NCI-H1417 (cell line): ENCODE measurements around the gene ALDH3B2.
A peak's percentile ranks its signal among the peaks of the same experiment; 100 is the strongest.
"Not testable (repeated sequence)": the region's sequence is repeated elsewhere in the genome, so short reads cannot be mapped to it uniquely, and the experiment has no call there.

Experiments used
- DNase-seq, 3 experiments: peaks; one replicate each; lab custom pipeline; 2025; lab: John Stamatoyannopoulos, UW

Gene ALDH3B2

DNA sequence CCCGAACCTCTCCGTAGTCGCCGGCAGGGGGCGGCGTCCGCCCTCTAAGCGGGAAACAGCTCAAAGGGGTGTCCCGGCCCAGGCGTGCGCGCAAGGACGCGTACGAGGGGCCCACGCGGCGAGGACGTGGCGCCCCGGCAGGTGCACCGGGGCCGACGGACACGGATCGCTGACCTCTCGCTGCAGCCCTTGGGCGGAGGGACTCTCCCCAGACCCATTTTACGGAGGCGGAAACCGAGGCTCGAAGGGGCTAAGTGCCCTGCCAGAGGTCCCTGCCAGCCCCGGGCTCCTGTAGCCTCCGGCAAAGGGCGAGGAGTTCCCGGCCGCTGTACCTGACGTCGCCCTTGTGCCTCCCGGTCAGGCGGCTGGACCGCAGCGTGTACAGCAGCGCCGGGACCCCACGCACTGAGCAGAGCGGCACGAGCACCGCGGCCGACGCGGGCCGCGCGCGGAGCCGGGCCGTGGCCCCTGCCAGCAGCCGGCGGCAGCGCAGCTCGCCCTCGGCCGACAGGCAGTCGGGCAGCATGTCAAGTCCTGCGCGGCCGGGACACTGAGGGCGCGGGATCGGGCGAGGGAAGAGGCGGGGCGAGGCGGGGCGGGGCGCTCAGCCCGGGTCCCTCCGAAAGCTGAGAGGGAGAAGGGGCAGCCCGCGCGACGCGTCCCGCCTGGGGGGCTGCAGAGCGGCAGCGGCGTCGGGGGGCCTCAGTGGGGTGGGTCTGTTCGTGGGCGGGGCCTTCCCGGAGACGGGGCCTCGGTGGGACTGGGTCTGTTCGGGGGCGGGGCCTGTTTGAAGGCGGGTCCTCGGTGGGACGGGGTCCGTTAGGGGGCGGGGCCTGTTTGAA, 44.8 kb downstream of the ALDH3B2 start, which contains the start of gene NUDT8:
Gene NUDT8 (minus strand): TSS at position 552 of the 842 bp plus-strand sequence. CDS start 26 bp downstream, at position 526.
- peak; percentile 57 to 81 (median 67) for DNase-seq

DNA sequence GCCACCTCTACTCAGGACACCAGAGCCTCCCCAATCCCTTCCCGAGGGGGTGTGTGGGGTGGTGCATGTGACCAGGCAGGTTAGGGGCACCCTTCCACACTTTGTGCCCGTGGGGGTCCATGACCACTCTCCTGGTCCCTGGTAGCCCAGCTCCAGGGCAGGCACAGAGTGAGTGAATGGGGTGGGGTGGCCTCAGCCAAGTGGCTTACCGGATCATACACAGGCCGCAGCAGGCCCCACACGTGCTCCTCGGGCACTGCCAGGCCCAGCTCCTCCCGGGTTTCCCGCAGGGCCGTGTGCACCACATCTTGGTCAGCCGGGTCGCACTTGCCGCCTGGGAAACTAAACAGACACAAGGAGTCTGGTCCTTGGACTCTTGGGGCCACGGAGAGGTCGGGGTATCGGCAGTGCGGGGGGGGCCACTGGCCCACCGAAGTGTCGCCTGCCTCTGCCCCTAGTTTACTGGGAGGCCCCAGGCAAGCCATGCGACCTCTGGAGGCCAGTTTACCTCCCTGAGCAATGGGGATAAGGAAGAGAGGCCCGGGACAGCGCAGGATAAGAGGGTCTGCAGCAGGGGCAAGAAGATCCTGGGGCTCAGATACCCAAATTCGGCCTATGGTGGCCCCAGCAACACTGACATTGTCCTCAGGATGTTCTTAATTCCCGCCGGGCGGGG, 45.6 kb downstream of the ALDH3B2 start:
- DNase-seq: no peak

DNA sequence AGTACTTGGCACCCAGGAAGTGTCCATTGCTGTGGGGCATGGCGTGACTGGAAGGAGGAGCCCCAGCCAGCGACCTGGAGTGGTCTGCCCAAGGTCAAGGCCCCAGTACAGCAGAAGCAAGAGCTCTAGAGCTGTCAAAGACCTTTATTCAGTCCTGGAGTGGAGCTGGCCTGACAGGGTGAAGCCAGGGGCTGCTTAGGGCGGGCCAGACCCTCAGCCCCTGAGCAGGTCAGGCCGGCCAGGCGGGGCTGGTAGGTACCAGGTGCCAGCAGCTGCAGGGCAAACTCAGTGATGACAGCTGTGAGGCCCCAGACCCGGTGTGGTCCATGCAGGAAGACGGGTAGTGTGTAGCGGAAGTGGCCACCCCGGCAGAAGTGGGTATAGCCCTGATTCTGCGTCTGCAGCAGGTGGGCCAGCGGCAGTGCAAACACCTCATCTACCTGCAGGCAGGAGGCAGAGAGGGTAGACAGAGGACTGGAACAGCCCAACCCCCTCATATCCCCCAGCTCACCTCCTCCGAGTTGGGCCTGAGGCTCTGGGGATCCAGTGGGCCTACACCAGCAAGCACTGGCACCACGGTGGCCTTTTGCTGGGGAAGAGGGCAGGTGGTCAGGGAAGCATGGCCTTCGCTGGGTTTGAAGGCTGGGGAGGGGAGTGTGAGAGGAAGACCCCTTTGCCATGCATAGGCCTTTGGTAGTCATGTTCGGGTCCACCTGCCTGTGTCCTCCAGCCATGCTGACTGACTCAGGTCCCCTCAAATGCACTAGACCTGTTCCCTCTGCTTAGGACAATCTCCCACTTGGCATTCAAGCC, 46.4 kb downstream of the ALDH3B2 start:
- DNase-seq: peak in 1 of 3 experiments; percentile 32

DNA sequence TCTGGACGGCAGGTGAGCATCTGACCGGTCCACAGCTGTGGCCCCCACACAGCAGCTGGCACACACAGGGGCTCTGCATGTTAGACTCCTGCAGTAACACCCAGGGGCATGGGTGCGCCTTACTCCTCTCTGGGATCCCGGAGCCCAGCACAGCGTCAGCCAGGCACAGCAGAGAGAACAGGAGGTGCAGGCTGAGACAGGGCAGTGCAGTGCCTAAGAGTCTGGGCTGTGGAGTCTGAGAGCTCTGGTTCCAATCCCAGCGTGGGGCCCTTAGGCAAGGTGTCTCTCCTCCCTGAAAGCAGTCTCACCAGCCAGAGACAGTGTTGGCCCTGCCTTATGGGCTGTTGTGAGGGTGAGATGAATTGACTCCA, 47.0 kb downstream of the ALDH3B2 start:
- DNase-seq: no peak

DNA sequence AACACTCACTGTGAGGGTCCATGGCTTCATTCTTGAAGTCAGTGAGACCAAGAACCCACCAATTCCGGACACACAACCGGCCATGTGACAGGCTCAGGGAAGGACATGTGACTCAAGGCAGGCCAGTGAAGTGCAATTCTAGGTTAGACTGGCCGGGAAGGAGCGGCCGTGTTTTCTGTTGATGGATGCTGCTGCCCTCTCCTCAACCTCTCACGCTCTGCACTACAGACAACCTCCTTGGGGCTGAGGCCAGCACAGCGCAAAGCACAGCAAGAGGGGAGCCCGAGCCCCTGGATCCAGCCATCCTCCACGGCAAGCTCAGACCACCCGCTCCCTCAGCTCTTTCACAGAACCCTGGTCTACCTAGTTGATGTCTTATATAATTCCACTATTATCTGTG, 47.5 kb downstream of the ALDH3B2 start:
- DNase-seq: no peak

DNA sequence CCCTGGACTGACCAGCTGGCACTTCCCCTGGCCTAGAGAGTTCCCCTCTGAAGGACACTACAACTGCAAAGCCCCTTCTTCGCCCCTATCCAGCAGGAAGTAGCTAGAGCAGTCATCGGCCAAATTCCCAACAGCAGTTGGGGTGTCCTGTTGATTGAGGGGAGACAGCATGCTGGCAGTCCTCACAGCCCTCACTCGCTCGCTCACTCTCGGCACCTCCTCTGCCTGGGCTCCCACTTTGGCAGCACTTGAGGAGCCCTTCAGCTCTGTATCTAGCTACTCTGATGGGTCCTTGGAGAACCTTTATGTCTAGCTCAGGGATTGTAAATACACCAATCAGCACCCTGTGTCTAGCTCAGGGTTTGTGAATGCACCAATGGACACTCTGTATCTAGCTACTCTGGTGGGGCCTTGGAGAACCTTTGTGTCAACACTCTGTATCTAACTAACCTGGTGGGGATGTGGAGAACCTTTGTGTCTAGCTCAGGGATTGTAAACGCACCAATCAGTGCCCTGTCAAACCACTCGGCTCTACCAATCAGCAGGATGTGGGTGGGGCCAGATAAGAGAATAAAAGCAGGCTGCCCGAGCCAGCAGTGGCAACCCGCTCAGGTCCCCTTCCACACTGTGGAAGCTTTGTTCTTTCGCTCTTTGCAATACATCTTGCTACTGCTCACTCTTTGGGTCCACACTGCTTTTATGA, 48.1 kb downstream of the ALDH3B2 start:
- DNase-seq: not testable (repeated sequence)

DNA sequence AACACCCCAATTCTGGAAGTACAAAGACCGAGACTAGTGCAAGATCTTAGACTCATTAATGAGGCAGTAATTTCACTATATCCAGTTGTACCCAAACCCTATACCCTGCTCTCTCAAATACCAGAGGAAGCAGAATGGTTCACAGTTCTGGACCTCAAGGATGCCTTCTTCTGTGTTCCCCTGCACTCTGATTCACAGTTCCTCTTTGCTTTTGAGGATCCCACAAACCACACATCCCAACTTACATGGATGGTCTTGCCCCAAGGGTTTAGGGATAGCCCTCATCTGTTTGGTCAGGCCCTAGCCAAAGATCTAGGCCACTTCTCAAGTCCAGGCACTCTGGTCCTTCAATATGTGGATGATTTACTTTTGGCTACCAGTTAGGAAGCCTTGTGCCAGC, 50.6 kb downstream of the ALDH3B2 start:
- DNase-seq: not testable (repeated sequence)

DNA sequence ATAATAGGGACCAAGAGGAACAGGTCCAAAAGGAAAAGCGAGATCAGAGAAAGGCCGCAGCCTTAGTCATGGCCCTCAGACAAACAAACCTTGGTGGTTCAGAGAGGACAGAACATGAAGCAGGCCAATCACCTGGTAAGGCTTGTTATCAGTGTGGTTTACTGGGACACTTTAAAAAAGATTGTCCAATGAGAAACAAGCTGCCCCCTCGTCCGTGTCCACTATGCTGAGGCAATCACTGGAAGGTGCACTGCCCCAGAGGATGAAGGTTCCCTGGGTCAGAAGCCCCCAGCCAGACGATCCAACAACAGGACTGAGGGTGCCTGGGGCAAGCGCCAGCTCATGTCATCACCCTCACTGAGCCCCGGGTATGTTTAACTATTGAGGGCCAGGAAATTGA, 51.5 kb downstream of the ALDH3B2 start:
- DNase-seq: not testable (repeated sequence)

DNA sequence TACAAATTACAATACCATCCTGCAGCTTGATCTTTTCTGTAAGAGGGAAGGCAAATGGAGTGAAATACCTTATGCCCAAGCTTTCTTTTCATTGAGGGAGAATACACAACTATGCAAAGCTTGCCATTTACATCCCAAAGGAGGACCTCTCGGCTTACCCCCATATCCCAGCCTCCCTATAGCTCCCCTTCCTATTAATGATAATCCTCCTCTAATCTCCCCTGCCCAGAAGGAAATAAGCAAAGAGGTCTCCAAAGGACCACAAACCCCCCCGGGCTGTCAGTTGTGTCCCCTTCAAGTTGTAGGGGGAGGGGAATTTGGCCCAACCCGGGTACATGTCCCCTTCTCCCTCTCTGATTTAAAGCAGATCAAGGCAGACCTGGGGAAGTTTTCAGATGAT, 52.5 kb downstream of the ALDH3B2 start:
- not testable (repeated sequence) for DNase-seq

DNA sequence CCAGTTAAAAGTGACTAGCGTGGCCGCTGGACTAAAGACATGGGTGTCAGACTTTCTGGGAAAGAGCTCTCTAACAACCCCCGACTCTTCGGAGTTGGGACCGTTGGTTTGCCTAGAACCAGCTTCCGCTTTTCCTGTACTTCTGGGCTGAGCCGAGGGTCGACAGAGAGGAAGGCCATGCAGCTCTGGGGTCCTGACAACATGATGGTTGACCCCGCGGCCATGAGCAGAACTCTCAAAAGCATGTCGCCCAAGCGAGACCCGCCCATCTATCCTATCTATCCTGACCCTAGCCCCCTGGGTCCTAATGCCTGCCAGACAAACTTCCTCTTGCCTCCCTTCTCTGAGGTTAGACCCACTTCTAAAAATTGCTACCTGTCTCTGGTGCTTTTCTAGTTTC, 53.8 kb downstream of the ALDH3B2 start:
- not testable (repeated sequence) for DNase-seq

DNA sequence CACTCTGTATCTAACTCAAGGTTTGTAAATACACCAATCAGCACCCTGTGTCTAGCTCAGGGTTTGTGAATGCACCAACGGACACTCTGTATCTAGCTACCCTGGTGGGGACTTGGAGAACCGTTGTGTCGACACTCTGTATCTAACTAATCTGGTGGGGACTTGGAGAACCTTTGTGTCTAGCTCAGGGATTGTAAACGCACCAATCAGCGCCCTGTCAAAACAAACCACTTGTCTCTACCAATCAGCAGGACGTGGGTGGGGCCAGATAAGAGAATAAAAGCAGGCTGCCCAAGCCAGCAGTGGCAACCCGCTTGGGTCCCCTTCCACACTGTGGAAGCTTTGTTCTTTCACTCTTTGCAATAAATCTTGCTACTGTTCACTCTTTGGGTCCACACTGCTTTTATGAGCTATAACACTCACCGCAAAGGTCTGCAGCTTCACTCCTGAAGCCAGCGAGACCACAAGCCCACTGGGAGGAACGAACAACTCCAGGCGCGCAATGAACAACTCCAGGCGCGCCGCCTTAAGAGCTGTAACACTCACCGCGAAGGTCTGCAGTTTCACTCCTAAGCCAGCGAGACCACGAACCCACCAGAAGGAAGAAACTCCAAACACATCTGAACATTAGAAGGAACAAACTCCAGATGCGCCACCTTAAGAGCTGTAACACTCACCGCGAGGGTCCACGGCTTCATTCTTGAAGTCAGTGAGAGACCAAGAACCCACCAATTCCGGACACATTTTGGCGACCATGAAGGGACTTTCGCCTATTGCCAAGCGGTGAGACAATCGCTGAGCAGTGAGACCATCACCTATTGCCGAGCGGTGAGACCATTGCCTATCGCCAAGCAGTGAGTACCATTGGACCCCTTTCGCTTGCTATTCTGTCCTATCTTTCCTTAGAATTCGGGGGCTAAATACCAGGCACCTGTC, 54.5 kb downstream of the ALDH3B2 start:
- not testable (repeated sequence) for DNase-seq

DNA sequence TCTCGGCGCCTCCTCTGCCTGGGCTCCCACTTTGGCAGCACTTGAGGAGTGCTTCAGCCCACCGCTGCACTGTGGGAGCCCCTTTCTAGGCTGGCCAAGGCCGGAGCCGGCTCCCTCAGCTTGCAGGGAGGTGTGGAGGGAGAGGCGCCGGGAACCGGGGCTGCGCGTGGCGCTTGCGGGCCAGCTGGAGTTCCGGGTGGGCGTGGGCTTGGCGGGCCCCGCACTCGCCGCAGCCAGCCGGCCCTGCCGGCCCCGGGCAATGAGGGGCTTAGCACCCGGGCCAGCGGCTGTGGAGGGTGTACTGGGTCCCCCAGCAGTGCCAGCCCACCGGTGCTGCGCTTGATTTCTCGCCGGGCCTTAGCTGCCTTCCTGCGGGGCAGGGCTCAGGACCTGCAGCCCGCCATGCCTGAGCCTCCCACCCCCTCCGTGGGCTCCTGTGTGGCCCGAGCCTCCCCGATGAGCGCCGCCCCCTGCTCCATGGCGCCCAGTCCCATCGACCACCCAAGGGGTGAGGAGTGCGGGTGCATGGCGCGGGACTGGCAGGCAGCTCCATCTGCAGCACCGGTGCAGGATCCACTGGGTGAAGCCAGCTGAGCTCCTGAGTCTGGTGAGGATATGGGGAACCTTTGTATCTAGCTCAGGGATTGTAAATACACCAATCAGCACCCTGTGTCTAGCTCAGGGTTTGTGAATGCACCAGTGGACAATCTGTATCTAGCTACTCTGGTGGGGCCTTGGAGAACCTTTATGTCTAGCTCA, 55.3 kb downstream of the ALDH3B2 start:
- DNase-seq: not testable (repeated sequence)

DNA sequence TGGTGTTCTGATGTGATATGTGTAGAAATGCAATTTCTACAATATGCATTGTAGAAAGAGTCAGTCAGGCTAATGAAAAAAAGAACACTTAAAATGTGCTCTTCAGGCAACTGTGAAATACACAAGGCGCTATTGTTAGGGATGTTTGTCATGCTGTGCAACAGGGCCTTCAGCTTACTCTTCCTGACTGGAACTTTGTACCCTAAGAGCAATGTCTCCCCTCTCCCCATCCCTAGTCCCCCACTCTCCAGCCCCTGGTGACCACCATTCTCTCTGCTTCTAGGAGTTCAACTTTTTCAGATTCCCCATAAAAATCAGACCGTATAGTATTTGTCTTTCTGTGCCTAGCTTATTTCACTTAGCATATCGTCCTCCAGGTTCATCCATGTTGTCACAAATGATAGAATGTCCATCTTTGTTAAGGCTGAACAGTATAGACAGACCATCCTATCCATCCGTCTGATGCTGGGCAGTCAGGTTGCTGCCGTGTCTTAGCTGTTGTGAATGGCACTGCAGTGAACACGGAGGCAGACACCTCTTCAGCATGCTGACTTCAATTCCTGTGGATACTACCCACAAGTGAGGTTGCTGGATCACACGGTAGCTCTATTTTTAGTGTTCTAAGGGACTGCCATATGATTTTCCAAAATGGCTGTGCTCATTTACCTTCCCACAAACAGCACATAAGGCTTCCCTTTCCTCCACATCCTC, 57.0 kb downstream of the ALDH3B2 start:
- no peak for DNase-seq

DNA sequence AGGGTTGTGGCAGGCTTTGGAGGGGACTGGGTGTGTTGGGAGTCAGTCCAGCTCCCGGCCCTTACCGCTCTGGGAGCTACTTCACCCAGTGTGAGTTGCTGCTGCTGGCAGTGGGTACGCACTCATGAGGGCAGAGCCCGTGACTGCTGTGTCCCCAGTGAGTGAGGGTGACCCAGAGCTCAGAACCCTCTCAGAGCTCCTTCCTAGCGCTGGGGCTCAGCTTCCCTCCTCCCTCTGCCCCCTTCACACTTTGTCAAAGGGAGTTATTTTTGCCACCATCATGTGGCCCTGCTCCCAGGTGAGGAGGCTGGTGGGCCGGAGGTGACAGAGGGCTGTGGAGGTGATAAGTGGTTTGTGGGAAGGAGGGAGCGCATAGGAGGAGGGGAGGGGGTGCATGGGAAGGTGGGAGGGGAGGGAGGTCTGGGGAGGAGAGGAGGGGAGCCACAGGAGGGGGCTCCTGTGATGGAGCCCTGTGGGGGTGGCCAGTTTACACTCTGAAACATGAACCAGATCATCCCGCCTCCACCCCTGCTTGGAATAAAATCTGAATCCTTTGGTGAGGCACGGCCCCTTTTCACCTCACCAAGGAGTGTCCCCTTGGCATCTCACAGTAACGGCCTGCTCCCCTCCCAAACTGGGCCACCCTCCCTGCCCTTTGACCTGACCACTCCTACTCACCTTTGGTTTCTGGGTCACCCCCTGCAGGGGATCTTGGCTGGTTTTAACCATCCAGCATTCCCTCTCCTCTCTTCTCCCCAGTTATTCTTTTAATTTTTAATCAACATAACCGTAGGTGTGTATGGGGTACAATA, 57.8 kb downstream of the ALDH3B2 start:
- DNase-seq: peak in 2 of 3 experiments; percentile 38 to 40

DNA sequence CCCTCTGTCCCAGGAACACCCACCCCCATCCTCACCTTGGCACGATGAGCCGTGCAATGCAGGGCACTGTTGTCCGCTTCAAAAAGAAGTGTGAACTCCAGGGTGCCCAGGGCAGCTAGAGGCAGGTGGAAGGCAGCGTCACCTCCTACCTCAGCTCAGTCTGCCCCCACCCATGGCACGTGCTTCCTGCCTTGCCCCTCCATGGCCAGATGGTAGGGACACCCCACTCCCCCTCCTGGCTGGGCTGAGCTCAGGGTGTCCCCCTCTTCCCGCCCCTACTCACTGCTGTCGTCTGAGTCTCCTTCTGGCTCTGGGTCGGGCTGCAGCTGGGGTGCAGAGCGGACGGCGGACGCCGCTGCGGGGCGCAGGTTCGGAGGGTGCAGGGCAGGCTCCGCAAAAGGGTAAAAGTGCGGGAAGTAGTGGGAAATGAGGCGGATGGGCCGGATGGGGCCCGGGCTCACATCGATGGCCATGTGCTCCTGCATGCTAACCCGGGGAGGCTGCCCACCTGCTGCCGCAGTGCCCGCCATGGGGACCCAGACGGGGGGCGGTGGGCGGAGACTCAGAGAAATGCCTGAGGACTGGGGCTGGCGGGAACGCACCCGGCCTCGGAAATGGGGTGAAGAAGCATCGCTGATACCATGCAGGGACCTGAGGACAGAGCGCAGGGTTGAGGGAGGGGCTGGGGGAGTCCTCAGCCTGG, 58.5 kb downstream of the ALDH3B2 start:
- DNase-seq: peak in 2 of 3 experiments; percentile 65 to 67

DNA sequence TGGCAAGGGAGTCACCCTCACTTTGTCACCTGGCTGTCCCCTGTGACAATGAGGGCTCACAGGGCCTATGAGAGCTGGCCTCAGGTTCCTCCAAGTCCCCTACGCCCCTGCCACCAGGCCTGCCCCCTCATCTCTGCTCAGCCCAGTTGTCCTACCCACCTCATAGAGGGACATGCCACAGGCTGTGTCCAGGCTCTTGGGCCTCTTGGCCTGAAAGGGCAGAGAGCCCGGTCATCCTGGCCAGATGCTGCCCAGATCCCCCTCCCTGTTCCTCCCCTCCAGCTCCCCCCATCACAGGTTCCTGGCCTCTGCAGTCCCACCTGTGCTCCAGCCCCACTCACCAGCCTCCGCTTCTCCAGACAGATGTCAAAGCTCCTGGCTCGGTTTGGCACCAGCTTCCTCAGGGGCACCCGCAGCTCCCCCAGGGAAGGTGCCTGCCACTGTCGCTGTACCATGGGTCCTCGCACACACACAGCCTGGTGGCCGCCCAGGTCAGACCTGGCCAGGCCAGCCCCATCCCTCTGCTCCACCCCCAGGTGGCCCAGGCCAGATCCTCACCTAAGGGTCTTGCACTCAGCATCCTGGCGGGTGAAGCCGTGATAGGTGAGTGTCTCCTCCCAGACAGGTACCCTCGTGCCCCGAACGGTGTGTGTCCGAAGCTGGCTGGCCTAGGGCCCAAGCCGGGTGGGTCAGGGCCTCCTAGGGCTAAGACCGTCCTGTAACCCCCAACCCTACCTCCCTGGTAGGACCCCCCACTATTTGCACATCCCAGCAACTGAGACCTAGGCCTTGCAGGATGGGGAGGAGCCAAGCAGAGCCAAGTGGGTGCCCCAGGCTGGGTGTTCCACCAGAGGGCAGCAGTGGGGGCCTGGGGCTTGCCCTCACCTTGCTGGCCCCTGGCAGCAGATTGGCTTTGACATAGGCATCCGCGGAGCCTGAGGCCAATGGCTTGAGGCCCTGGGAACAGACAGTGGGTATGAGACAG, 59.4 kb downstream of the ALDH3B2 start:
- peak in 2 of 3 experiments; percentile 65 to 67 for DNase-seq
